COLO668 (cell line): ENCODE data around the gene HECA.
"Not testable (repeated sequence)": the region's sequence is repeated elsewhere in the genome, so short reads cannot be mapped to it uniquely, and the experiment has no call there.

Experiments used
- DNase-seq: peaks from one replicate; lab custom pipeline; 2025; ENCODE audit not compliant: unreplicated experiment; lab: John Stamatoyannopoulos, UW

The HECA gene

GRCh38 chr6:139135578-139136545, 982 bp downstream of the HECA start:
- peak; percentile 46 for DNase-seq

- no peak for DNase-seq
Measured at GRCh38 chr6:139137706-139138105, 2.8 kb downstream of the HECA start.

- not testable (repeated sequence) for DNase-seq
Measured at GRCh38 chr6:139140854-139141253, 6.0 kb downstream of the HECA start.

GRCh38 chr6:139142262-139142661, 7.4 kb downstream of the HECA start:
- no peak for DNase-seq

- DNase-seq, result no peak
Measured at GRCh38 chr6:139143111-139143510, 8.2 kb downstream of the HECA start.

DNA sequence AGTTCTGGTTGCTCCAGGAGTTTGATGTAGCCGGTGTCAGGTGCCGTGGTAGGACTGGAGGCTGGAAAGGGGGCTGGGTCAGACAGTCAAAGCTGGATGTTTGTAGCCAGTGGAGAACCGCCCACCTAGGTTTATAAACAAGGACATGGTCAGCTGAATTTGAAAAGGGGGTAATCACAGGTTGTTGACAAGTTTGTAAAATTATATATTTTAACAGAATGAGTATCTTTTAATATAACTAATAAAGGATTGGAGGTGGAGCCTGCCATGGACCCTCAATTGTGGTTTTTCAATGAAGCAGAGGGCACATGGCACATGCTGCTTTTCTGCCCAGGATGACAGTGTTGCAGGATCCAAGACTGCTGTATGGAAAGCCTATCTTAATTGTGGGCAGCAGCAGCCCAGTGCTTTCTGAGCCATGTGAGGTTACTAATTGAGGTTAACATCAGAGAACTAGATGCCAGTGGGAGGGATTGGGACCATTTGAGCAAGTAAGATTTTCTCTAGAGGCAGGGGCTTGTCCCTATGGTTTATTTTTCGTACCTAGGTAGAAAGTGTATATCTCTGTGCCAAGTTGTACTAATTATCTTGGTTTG, 9.7 kb downstream of the HECA start:
- DNase-seq, result no peak

GRCh38 chr6:139145661-139146060, 10.8 kb downstream of the HECA start:
- no peak for DNase-seq

DNA sequence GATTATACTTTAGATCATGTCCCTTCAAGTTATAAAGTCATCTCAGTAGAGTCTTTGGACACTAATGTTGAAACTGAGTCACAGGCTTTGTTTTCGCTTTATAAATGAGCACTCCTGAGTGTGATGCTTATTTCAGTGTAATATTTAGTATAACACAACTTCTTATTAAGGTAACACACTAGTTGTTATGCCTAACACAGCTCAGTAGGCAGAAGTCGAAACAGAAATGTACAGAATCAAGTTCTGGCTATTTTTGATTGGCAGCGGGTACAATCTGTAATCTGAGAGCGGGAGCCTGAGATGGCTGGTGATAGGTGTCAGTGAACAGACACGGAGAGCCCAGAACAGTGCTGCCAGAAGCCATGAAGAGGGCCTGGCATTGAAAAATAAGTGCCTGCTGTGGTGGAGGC, 11.4 kb downstream of the HECA start:
- no peak for DNase-seq

- DNase-seq, result no peak
Measured at GRCh38 chr6:139147628-139148027, 12.7 kb downstream of the HECA start.

- DNase-seq, result no peak
Measured at GRCh38 chr6:139148557-139149235, 13.8 kb downstream of the HECA start.

DNA sequence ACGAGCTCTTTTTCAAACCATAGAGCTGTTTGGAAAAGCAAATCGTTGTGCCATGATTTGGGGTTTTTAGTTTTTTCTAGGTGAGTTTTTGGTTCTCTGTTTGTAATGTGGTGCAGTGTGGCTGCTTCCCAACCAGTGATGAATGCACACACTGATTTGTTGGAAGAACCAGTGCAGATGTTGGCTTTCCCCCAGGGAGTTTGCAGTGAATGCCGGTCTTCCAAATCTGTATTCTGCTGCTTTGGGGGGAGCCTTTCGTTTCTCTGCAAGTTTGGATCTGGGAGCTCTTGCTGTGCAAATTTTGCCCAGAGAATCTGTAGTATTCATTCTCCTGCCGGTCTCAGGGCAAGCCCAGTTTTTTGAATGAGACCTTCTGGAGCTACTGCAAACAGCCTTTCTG, 14.5 kb downstream of the HECA start:
- no peak for DNase-seq

GRCh38 chr6:139150920-139151319, 16.0 kb downstream of the HECA start:
- DNase-seq, result no peak

GRCh38 chr6:139151425-139152087, 16.7 kb downstream of the HECA start:
- DNase-seq, result no peak

DNA sequence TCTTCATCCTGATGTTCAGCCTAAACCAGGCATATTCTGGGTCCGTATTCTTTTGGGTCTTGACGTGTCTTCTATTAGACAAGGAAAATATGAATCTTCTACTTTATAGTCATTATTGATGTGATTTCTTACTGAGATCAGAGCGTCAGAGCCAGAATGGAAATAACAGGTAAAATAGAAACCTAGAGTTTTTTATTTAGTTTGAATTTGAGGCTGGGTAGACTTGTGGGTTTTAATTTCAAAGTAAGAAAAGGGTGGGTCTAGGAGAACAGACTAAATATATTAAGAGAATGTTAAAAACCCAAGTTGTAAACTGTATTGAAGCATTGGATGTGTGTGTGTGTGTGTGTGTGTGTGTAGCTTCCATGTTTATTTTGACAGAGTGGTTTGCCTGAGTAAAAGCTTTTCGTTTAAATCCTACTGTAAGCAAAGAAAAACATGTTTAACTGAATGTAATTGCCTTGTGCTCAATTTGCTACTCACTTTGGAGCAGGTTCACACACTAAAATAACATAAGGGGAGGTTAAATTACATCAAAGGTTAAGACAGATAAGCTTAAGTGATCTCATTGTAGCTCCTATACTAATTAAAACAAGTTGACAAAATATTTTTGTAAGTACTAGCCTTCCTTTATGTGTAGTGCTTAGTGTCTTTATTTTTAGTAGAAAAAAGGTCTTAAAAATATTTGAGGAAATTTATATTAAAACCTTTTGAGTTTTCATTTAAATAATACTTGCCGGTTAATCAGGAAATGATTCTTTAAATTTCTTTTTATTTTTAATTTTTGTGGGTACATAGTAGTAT, 17.4 kb downstream of the HECA start:
- no peak for DNase-seq

DNA sequence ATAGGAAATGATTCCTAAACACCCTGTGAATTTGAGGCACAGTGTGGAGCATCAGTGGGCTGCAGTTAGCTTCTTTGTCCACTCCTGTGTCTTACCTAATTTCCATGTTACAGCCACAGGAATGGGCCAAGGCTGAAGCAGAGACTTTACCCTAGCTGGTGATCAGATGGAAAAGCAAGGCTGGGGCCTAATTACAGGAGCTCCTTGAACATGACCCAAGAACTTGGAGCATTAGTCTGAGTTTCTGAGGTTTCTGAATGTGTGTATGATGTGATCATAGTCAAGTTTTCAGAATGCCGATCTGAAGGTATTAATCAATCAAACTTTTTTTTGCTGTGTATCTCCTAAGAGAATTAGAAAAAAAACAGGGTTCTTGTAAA, 18.0 kb downstream of the HECA start:
- no peak for DNase-seq

DNA sequence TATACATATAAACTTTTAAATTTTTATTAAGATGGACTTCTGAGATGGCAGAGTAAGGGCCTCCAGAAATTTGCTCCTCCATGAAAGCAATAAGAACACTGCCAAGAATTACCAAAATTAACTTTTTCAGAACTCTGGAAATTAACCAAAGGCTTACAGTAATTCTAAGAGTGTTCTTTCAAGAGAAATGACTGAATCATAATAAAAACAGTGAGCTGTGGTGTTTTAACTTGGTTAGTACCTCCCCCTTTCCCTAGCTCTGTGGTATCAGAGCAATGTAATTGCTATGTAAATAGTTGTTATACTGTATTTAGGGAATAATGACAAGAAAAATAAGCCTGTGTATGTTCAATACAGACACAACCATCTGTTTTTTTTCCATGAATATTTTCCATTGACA, 19.0 kb downstream of the HECA start:
- no peak for DNase-seq

DNA sequence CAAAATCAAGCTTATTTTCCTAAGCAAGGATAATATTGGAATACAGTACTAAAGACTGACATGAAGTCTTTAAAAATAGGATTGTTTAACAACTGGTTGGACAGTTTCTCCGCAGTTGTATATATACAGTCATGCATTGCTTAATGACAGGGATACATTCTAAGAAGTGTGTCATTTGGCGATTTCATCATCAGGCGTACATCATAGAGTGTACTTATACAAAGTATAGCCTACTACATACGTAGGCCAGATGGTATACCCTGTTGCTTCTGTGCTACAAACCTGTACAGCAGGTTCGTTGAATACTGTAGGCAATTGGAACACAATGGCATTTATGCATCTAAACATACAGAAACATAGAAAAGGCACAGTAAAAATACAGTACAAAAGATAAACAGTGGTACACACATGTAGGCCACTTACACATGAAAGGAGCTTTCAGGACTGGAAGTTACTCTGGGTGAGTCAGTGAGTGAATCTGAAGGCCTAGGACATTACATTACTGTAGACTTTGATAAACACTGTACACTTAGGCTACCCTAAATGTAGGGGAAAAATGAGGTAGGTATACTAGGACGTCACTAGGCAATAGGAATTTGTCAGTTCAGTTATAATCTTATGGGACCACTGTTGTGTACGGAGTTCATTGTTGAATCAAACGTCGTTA, 20.1 kb downstream of the HECA start:
- DNase-seq, result no peak

DNA sequence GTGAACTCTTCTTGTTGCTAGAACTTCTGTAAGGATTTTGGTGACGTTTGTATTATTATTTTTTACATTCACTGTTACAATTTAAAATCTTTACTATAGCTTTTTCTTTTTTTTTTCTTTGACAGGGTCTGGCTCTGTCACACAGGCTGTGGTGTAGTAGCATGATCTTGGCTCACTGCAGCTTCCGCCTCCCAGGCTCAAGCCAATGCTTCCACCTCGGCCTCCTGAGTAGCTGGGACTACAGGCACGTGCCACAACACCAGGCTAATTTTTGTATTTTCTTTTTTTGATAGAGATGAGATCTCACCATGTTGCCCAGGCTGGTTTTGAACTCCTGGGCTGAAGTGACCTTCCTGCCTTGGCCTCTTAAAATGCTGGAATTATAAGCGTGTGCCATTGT, 21.2 kb downstream of the HECA start:
- DNase-seq, result no peak

DNA sequence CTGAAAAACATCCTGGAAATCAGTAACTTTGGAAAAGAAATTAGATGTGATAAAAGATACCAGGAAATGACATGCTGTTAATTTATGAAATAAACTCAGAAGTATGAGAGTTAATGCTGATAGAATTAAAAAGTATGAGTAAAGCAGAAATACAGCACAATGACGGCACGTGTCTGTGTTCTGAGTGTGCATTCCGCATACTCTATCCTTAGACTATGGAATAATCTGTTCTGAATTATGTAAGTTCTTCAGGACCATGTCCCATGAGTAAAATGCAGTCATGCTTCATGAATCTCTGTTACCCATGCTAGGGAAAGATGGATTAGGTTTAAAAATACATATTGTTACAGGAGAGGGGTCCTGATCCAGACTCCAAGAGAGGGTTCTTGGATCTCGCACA, 21.7 kb downstream of the HECA start:
- DNase-seq, result no peak

GRCh38 chr6:139157086-139157485, 22.2 kb downstream of the HECA start:
- DNase-seq, result not testable (repeated sequence)
